Mammary epithelial cell (primary cell): Measurements from ENCODE around the gene KIF17.

Experiments used
- EZH2 ChIP-seq: IDR thresholded peaks from 2 replicates; pipeline ENCODE4 v1.6.1; 2012; ENCODE audit warnings: low read length, inconsistent platforms, borderline replicate concordance
- TF ChIP-seq, protein P1 (sequence below), 2 donors: IDR thresholded peaks in 1 of 2; conservative IDR thresholded peaks in 1 of 2; 2 replicates each; pipeline ENCODE4 v1.5.1; 2011 to 2012; ENCODE audit warnings: inconsistent platforms in 2 of 2, low read length in 2 of 2, mild to moderate bottlenecking in 2 of 2, control low read depth in 1 of 2, low read depth in 1 of 2; ENCODE audit not compliant: insufficient read depth in 1 of 2; ENCODE audit errors: extremely low read depth in 1 of 2

DNA sequence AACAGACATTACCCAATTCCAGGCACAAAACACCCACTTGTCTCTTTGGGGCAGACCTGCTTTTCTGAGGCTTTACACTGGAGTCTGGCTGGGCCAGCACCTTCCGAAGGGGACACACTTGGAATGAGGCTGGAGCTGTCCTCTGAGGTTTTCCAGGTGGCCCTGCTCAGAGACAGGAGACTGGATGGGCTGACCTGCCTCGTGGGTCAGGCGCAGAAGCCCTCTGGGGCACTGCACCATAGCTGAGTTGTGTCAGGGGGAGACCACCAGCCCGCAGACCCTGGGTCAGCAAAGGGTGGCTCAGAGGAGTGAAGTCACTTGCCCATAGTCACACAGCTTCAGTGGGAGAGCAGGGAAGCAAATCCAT, 12.9 kb upstream of the KIF17 start:
- TF ChIP-seq, protein P1, sequence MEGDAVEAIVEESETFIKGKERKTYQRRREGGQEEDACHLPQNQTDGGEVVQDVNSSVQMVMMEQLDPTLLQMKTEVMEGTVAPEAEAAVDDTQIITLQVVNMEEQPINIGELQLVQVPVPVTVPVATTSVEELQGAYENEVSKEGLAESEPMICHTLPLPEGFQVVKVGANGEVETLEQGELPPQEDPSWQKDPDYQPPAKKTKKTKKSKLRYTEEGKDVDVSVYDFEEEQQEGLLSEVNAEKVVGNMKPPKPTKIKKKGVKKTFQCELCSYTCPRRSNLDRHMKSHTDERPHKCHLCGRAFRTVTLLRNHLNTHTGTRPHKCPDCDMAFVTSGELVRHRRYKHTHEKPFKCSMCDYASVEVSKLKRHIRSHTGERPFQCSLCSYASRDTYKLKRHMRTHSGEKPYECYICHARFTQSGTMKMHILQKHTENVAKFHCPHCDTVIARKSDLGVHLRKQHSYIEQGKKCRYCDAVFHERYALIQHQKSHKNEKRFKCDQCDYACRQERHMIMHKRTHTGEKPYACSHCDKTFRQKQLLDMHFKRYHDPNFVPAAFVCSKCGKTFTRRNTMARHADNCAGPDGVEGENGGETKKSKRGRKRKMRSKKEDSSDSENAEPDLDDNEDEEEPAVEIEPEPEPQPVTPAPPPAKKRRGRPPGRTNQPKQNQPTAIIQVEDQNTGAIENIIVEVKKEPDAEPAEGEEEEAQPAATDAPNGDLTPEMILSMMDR (conservative IDR thresholded peaks at IDR 0.05 in 1 of 2, IDR thresholded peaks at IDR 0.05 in 1 of 2; ENCODE audit: extremely low read depth in 1 of 2, insufficient read depth in 1 of 2, low read depth in 1 of 2, low read length in 2 of 2) = no peak
- TF ChIP-seq EZH2 = no peak
